IPS-20b (cell line): ENCODE data around the gene PDE3B.
"Not testable (repeated sequence)": the region's sequence is repeated elsewhere in the genome, so short reads cannot be mapped to it uniquely, and the experiment has no call there.

ENCODE experiments used
- H3K27ac ChIP-seq: one replicate; pipeline ENCODE4 v1.5.1; 2013; ENCODE audit warnings: low read length
- H3K27me3 ChIP-seq: 2 replicates; pipeline ENCODE4 v1.6.1; 2013; ENCODE audit warnings: mild to moderate bottlenecking, low read length, inconsistent platforms; ENCODE audit not compliant: insufficient read depth
- H3K36me3 ChIP-seq: 2 replicates; pipeline ENCODE4 v1.6.1; 2013; ENCODE audit warnings: low read depth, mild to moderate bottlenecking, inconsistent platforms, low read length, moderate library complexity; ENCODE audit not compliant: insufficient read depth
- H3K4me1 ChIP-seq: 2 replicates; pipeline ENCODE4 v1.6.1; 2013; ENCODE audit warnings: mild to moderate bottlenecking, control low read depth, inconsistent platforms, low read length, moderate library complexity; ENCODE audit not compliant: insufficient read depth
- H3K4me3 ChIP-seq: 2 replicates; pipeline ENCODE4 v1.5.1; 2013; ENCODE audit warnings: mild to moderate bottlenecking, low read length, inconsistent platforms
- H3K9ac ChIP-seq: 2 replicates; pipeline ENCODE4 v1.6.1; 2013; ENCODE audit warnings: low read depth, mild to moderate bottlenecking, inconsistent platforms, low read length, moderate library complexity
- H3K9me3 ChIP-seq: 2 replicates; pipeline ENCODE4 v1.6.1; 2013; ENCODE audit warnings: mild to moderate bottlenecking, low read depth, low read length, inconsistent platforms; ENCODE audit not compliant: insufficient read depth

PDE3B gene

GRCh38 chr11:14687456-14687855 is 43.9 kb downstream of the PDE3B start:
- Histone ChIP-seq H3K36me3 (no peaks in the 10 kb centered on the region), H3K27ac (no peak overlapping the region), H3K27me3 (no peaks in the 10 kb centered on the region), H3K4me3 (no peak overlapping the region), H3K9ac (no peak overlapping the region), H3K4me1 (no peaks in the 10 kb centered on the region), H3K9me3 (no peaks in the 10 kb centered on the region)

- Histone ChIP-seq H3K27ac (no peak overlapping the region), H3K9me3 (no peaks in the 10 kb centered on the region)
Measured at GRCh38 chr11:14687943-14688627, 44.5 kb downstream of the PDE3B start.

DNA sequence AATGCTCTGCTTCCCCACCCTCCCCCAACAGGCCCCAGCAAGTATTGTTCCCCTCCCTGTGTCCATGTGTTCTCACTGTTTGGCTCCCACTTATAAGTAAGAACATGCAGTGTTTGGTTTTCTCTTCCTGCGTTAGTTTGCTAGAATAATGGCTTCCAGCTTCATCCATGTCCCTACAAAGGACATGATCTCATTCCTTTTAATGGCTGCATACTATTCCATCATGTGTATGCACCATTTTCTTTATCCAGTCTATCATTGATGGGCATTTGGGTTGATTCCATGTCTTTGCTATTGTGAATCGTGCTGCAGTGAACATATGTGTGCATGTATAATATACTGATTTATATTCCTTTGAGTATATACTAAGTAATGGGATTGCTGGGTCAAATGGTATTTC is 52.1 kb downstream of the PDE3B start:
- not testable (repeated sequence) for H3K27ac ChIP-seq, H3K27me3 ChIP-seq, H3K9me3 ChIP-seq, H3K4me1 ChIP-seq, H3K36me3 ChIP-seq, H3K4me3 ChIP-seq, H3K9ac ChIP-seq

More at GRCh38 chr11:14687943-14688627, 44.5 kb downstream of the PDE3B start:
- Histone ChIP-seq H3K36me3 (no peaks in the 10 kb centered on the region), H3K9ac (no peak overlapping the region), H3K4me3 (no peak overlapping the region), H3K4me1 (no peaks in the 10 kb centered on the region), H3K27me3 (no peaks in the 10 kb centered on the region)

DNA sequence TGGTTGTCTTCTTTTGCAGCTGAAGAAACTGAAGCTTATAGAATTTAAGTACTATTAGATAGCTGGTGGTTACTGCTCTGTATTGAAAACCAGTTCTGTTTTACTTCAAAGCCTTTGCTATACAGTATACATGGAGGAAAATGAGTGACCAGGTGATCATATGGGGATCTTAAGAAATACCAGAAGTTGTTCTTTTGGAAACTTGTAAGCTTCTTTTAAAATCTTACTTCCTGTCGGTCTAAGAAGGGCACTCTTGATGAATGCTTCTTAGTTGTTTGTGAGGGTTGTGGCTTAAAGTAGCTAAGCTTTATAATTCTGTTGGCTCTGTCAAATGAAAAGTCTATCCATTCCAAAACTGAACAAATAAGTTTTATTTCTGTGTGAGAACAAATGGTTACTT is 55.2 kb downstream of the PDE3B start:
- no peak overlapping the region for H3K27ac ChIP-seq
- H3K4me3 ChIP-seq = no peak overlapping the region
- no peaks in the 10 kb centered on the region for H3K4me1 ChIP-seq
- no peak overlapping the region for H3K9ac ChIP-seq
- no peaks in the 10 kb centered on the region for H3K36me3 ChIP-seq
- H3K9me3 ChIP-seq = peaks cover 15% of the 10 kb centered on the region
- no peaks in the 10 kb centered on the region for H3K27me3 ChIP-seq

DNA sequence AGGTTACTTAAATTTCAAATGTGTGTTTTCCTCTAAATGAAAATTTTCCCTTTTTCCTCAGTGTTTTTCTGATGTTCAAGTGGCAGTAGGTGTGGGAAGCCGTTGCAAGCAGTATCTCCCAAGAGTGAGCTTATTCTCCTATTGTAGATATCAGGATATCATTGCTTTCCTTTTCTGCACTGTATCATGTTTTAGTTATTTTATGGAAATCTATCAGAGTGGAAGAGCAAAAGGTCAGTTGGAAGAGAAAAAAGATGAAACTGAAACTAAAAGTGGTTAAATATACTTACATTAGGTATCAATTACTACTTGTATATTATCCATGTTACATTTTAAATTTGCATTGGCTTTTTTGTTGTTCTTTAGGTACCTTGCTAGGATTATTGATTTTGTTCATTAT is 57.0 kb downstream of the PDE3B start:
- H3K9ac ChIP-seq = no peak overlapping the region
- H3K4me1 ChIP-seq = no peaks in the 10 kb centered on the region
- no peak overlapping the region for H3K27ac ChIP-seq
- H3K36me3 ChIP-seq = no peaks in the 10 kb centered on the region
- H3K4me3 ChIP-seq = no peak overlapping the region
- H3K27me3 ChIP-seq = no peaks in the 10 kb centered on the region
- H3K9me3 ChIP-seq = peaks cover 23% of the 10 kb centered on the region

DNA sequence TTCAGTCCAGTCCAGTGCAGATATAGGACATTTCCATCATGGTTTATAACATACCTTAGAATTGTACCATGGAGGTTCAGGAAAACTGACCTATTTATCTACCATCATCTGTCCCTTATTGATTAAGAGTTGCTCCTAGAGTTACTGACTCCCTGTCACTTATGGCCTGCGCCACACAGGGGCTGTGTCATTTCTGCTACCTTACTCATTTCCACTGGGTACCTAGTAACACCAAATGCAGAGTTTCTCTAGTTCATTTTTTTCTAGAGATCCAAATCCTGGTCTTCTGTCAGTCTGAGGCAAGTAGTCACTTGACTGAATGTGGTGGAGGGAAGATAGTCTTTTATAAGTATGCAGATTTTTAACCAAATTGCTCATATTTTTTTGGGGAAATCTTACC is 59.2 kb downstream of the PDE3B start:
- Histone ChIP-seq H3K27ac (no peak overlapping the region), H3K9me3 (peaks cover 23% of the 10 kb centered on the region), H3K9ac (no peak overlapping the region), H3K4me3 (no peak overlapping the region), H3K4me1 (no peaks in the 10 kb centered on the region), H3K27me3 (no peaks in the 10 kb centered on the region), H3K36me3 (no peaks in the 10 kb centered on the region)

- no peak overlapping the region for H3K4me3 ChIP-seq
- H3K27me3 ChIP-seq = no peaks in the 10 kb centered on the region
- no peaks in the 10 kb centered on the region for H3K4me1 ChIP-seq
- peaks cover 23% of the 10 kb centered on the region for H3K9me3 ChIP-seq
- H3K27ac ChIP-seq = no peak overlapping the region
- no peak overlapping the region for H3K9ac ChIP-seq
- no peaks in the 10 kb centered on the region for H3K36me3 ChIP-seq
Measured at GRCh38 chr11:14703731-14704130, 60.1 kb downstream of the PDE3B start.

- Histone ChIP-seq H3K9ac (no peak overlapping the region), H3K36me3 (no peaks in the 10 kb centered on the region), H3K9me3 (peaks cover 23% of the 10 kb centered on the region), H3K4me3 (no peak overlapping the region), H3K27ac (no peak overlapping the region), H3K4me1 (no peaks in the 10 kb centered on the region), H3K27me3 (no peaks in the 10 kb centered on the region)
Measured at GRCh38 chr11:14705067-14705466, 61.5 kb downstream of the PDE3B start.

GRCh38 chr11:14713496-14714244 is 70.1 kb downstream of the PDE3B start:
- H3K27ac ChIP-seq = no peak overlapping the region
- no peaks in the 10 kb centered on the region for H3K9me3 ChIP-seq
- no peaks in the 10 kb centered on the region for H3K27me3 ChIP-seq
- H3K9ac ChIP-seq = no peak overlapping the region
- H3K4me3 ChIP-seq = no peak overlapping the region
- no peaks in the 10 kb centered on the region for H3K4me1 ChIP-seq
- no peaks in the 10 kb centered on the region for H3K36me3 ChIP-seq

- 0 out of 2 replicates have a peak overlapping the region, but pooled peaks have one; percentile 18 for H3K4me3 ChIP-seq
- not testable (repeated sequence) for H3K36me3 ChIP-seq, H3K9ac ChIP-seq, H3K27me3 ChIP-seq, H3K4me1 ChIP-seq, H3K9me3 ChIP-seq, H3K27ac ChIP-seq
Measured at GRCh38 chr11:14715669-14716068, 72.1 kb downstream of the PDE3B start.

GRCh38 chr11:14722496-14722895 is 78.9 kb downstream of the PDE3B start:
- Histone ChIP-seq H3K27ac (no peak overlapping the region), H3K4me1 (peaks cover 12% of the 10 kb centered on the region; the same call in 1 of the 2 replicates), H3K9ac (no peak overlapping the region), H3K4me3 (no peak overlapping the region), H3K36me3 (no peaks in the 10 kb centered on the region), H3K27me3 (no peaks in the 10 kb centered on the region), H3K9me3 (no peaks in the 10 kb centered on the region)

DNA sequence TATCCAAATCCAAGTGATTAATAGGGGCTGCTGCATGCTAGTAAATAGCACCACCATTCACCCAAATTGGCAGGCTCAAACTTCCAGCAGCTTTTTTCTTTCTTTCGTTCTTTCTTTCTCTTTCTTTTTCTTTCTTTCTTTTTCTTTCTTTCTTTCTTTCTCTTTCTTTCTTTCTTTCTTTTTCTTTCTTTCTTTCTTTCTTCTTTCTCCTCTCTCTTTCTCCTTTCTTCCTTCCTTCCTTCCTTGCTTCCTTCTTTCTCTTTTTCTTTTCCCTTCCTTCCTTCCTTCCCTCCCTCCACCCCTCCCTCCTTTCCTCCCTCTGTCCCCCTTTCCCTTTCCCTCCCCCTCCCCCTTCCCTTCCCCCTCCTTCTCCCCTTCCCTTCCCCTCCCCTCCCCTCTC is 81.5 kb downstream of the PDE3B start:
- no peaks in the 10 kb centered on the region for H3K36me3 ChIP-seq
- no peak overlapping the region for H3K4me3 ChIP-seq
- no peak overlapping the region for H3K9ac ChIP-seq
- H3K9me3 ChIP-seq = no peaks in the 10 kb centered on the region
- H3K4me1 ChIP-seq = peaks cover 12% of the 10 kb centered on the region; the same call in 1 of the 2 replicates
- H3K27ac ChIP-seq = no peak overlapping the region
- no peaks in the 10 kb centered on the region for H3K27me3 ChIP-seq
